Measurements from ENCODE around the gene VKORC1L1.
"Not testable (repeated sequence)": the region's sequence is repeated elsewhere in the genome, so short reads cannot be mapped to it uniquely, and the experiment has no call there.

VKORC1L1 gene

DNA sequence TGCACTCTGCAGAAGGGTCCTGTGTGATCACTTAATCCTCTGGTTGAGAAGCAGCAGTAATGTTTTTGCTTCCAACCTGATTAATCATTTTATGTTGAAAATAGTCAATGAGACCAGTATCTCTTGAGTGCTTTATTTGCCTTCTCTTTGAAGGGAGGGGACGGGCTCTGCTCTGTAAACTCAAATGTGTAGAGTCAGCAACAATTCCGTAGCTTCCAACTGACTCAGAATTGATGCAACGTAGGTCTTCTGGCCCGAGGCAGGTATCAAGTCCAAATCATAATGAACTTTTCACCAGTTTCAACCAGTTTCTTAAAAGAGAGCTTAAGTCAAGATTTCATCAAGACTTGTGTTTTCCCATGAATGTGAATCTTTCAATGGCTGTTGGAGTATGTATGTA is 82.8 kb downstream of the VKORC1L1 start:
- H3K9me2 ChIP-seq (replicated peaks; ENCODE audit: low read depth, low read length), result no peaks in the 10 kb centered on the region
- peaks cover 2% of the 10 kb centered on the region for H4K20me1 ChIP-seq (ENCODE audit: insufficient read depth, low read length, poor library complexity, severe bottlenecking)
- H3K4me2 ChIP-seq (ENCODE audit: low read depth, low read length, poor library complexity, severe bottlenecking), result no peak overlapping the region
- no peaks in the 10 kb centered on the region for H3F3A ChIP-seq (ENCODE audit: low read depth)
- peaks cover 58% of the 10 kb centered on the region for H3K36me3 ChIP-seq (ENCODE audit: insufficient read depth, low read length)
- H2AFZ ChIP-seq (ENCODE audit: low read length), result no peak overlapping the region
- no peak for TF ChIP-seq EZH2phosphoT487 (IDR thresholded peaks at IDR 0.05; ENCODE audit: borderline replicate concordance)
- TF ChIP-seq, protein P1, sequence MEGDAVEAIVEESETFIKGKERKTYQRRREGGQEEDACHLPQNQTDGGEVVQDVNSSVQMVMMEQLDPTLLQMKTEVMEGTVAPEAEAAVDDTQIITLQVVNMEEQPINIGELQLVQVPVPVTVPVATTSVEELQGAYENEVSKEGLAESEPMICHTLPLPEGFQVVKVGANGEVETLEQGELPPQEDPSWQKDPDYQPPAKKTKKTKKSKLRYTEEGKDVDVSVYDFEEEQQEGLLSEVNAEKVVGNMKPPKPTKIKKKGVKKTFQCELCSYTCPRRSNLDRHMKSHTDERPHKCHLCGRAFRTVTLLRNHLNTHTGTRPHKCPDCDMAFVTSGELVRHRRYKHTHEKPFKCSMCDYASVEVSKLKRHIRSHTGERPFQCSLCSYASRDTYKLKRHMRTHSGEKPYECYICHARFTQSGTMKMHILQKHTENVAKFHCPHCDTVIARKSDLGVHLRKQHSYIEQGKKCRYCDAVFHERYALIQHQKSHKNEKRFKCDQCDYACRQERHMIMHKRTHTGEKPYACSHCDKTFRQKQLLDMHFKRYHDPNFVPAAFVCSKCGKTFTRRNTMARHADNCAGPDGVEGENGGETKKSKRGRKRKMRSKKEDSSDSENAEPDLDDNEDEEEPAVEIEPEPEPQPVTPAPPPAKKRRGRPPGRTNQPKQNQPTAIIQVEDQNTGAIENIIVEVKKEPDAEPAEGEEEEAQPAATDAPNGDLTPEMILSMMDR (conservative IDR thresholded peaks at IDR 0.05; ENCODE audit: low read length), result no peak
- H3K9me3 ChIP-seq (ENCODE audit: insufficient read depth, low read depth, low read length), result no peaks in the 10 kb centered on the region
- H3K4me1 ChIP-seq (ENCODE audit: insufficient read depth, low read length, poor library complexity, severe bottlenecking), result no peaks in the 10 kb centered on the region
- no peaks in the 10 kb centered on the region for H3K27me3 ChIP-seq (ENCODE audit: insufficient read depth, low read length, poor library complexity, severe bottlenecking)
- H3K9ac ChIP-seq (ENCODE audit: low read depth, low read length, poor library complexity, severe bottlenecking), result no peak overlapping the region
- H3K79me2 ChIP-seq (ENCODE audit: insufficient read depth, low read length), result no peaks in the 10 kb centered on the region
- no peak overlapping the region for H3K4me3 ChIP-seq (ENCODE audit: low read length, poor library complexity, severe bottlenecking)

DNA sequence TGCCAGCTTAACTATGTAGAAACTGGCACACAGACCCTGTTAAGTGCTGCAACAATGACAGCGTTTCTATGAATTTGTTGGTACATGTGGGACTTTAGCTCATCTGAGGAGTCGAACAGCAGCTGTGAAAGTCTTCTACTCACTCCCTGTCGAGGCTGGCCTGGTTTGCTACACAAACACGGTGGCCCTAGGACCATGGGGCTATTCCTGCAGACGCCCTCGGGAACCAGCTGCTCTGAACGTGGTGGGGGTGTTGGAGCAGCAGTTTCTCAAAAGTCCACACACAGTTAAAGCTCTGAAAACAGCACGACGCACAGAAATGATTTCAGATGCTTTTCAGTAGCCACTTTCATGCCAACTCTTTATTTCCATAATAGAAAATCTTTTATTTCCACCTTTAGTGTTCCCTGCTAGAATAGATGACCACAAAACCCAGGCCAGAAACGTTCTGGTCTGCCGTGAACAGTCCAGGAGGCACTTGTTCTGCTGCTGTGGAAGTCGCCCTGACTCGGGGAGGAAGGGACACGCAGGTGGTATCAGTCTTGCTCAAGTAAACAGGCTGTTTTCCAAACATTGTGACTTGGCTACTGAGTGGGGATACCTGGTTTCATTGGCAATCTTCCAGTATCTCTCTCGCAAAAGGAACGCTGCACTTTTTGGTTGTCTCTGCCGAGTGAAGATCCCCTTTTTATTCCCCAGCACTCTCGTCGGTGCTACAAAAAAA is 87.6 kb downstream of the VKORC1L1 start:
- H3K36me3 ChIP-seq (ENCODE audit: insufficient read depth, low read length), result peaks cover 83% of the 10 kb centered on the region
- no peaks in the 10 kb centered on the region for H3F3A ChIP-seq (ENCODE audit: low read depth)
- H2AFZ ChIP-seq (ENCODE audit: low read length), result no peak overlapping the region
- TF ChIP-seq, protein P1 (conservative IDR thresholded peaks at IDR 0.05; ENCODE audit: low read length), result no peak
- no peak for TF ChIP-seq EZH2phosphoT487 (IDR thresholded peaks at IDR 0.05; ENCODE audit: borderline replicate concordance)
- H3K27me3 ChIP-seq (ENCODE audit: insufficient read depth, low read length, poor library complexity, severe bottlenecking), result no peaks in the 10 kb centered on the region
- H3K4me1 ChIP-seq (ENCODE audit: insufficient read depth, low read length, poor library complexity, severe bottlenecking), result no peaks in the 10 kb centered on the region
- H3K9me2 ChIP-seq (replicated peaks; ENCODE audit: low read depth, low read length), result no peaks in the 10 kb centered on the region
- no peak overlapping the region for H3K4me2 ChIP-seq (ENCODE audit: low read depth, low read length, poor library complexity, severe bottlenecking)
- H3K9me3 ChIP-seq (ENCODE audit: insufficient read depth, low read depth, low read length), result no peaks in the 10 kb centered on the region
- H3K9ac ChIP-seq (ENCODE audit: low read depth, low read length, poor library complexity, severe bottlenecking), result no peak overlapping the region
- H3K4me3 ChIP-seq (ENCODE audit: low read length, poor library complexity, severe bottlenecking), result no peak overlapping the region
- no peaks in the 10 kb centered on the region for H4K20me1 ChIP-seq (ENCODE audit: insufficient read depth, low read length, poor library complexity, severe bottlenecking)
- H3K79me2 ChIP-seq (ENCODE audit: insufficient read depth, low read length), result no peaks in the 10 kb centered on the region

DNA sequence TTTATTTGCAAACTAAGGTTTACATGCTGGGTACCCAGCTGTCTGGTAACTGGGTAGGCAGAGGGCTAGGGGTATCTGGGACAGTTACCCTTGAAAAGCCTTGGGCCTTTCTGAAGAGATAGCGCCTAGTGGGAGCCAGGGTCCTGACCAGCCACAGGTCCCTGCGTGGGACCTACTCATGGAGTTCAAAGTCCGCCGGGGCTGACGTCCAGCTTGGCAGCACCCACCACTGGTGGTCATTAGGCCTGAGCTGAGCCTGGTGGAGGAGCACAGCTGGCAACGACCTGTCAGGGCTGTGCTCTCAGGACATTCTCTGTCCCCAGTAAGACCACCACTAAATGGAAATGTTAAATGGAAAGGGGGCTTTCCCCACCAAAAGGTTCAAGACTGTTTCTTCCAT is 89.2 kb downstream of the VKORC1L1 start:
- Histone ChIP-seq H3K9me3 (ENCODE audit: insufficient read depth, low read depth, low read length) (no peaks in the 10 kb centered on the region), H3K9ac (ENCODE audit: low read depth, low read length, poor library complexity, severe bottlenecking) (no peak overlapping the region), H3K27me3 (ENCODE audit: insufficient read depth, low read length, poor library complexity, severe bottlenecking) (no peaks in the 10 kb centered on the region), H2AFZ (ENCODE audit: low read length) (no peak overlapping the region), H3F3A (ENCODE audit: low read depth) (no peaks in the 10 kb centered on the region), H3K4me1 (ENCODE audit: insufficient read depth, low read length, poor library complexity, severe bottlenecking) (no peaks in the 10 kb centered on the region), H4K20me1 (ENCODE audit: insufficient read depth, low read length, poor library complexity, severe bottlenecking) (no peaks in the 10 kb centered on the region), H3K4me3 (ENCODE audit: low read length, poor library complexity, severe bottlenecking) (no peak overlapping the region), H3K4me2 (ENCODE audit: low read depth, low read length, poor library complexity, severe bottlenecking) (no peak overlapping the region), H3K36me3 (ENCODE audit: insufficient read depth, low read length) (peaks cover 83% of the 10 kb centered on the region), H3K79me2 (ENCODE audit: insufficient read depth, low read length) (no peaks in the 10 kb centered on the region), H3K9me2 (replicated peaks; ENCODE audit: low read depth, low read length) (no peaks in the 10 kb centered on the region)
- no peak for TF ChIP-seq EZH2phosphoT487 (IDR thresholded peaks at IDR 0.05; ENCODE audit: borderline replicate concordance)
- TF ChIP-seq, protein P1 (conservative IDR thresholded peaks at IDR 0.05; ENCODE audit: low read length), result no peak

DNA sequence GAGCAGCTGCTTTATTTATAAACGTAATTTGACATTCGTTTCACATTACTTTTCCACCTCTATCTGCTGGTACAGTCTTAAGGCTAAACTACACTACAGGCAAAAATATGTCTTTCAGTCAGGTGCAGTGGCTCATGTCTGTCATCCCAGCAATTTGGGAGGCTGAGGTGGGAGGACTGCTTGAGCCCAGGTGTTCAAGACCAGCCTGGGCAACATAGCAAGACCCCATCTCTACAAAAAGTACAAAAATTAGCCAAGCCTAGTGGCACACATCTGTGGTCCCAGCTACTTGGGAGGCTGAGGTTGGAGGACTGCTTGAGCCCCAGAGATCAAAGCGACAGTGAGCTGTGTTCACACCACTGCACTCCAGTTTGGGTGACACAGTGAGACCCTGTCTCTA is 91.8 kb downstream of the VKORC1L1 start:
- not testable (repeated sequence) for H3K9me3 ChIP-seq (ENCODE audit: insufficient read depth, low read depth, low read length); H4K20me1 ChIP-seq (ENCODE audit: insufficient read depth, low read length, poor library complexity, severe bottlenecking); H3K27me3 ChIP-seq (ENCODE audit: insufficient read depth, low read length, poor library complexity, severe bottlenecking); H3K9me2 ChIP-seq (replicated peaks; ENCODE audit: low read depth, low read length); H2AFZ ChIP-seq (ENCODE audit: low read length); H3K9ac ChIP-seq (ENCODE audit: low read depth, low read length, poor library complexity, severe bottlenecking); H3K4me3 ChIP-seq (ENCODE audit: low read length, poor library complexity, severe bottlenecking); H3K4me1 ChIP-seq (ENCODE audit: insufficient read depth, low read length, poor library complexity, severe bottlenecking); H3F3A ChIP-seq (ENCODE audit: low read depth); H3K79me2 ChIP-seq (ENCODE audit: insufficient read depth, low read length); H3K4me2 ChIP-seq (ENCODE audit: low read depth, low read length, poor library complexity, severe bottlenecking)
- peaks cover 85% of the 10 kb centered on the region for H3K36me3 ChIP-seq (ENCODE audit: insufficient read depth, low read length)
